LHCN-M2 (cell line): ENCODE data around the gene NT5DC3. TPM values are rescaled to one million over a fixed set of nuclear protein-coding genes. Genes with fewer than 3 reads are reported as not detected.

Source experiments
- DNase-seq: peaks from one replicate; pipeline ENCODE4 v3.0.0-alpha.2; 2012; ENCODE audit warnings: low read depth
- total RNA-seq: library from RNA; depleted of rRNA; stranded (reverse); fragments of >200 nt; gene quantifications from 2 replicates; pipeline ENCODE4 v1.2.3, GENCODE V29; 2014

NT5DC3 gene
- total RNA-seq, 1 experiment from 2014 or later = 15.6 TPM

- peak; percentile 35 for DNase-seq
These were observed 7.8 kb downstream of the NT5DC3 start for GRCh38 chr12:103833095-103833775.

- no peak for DNase-seq
These were observed 8.7 kb downstream of the NT5DC3 start for GRCh38 chr12:103832048-103832997.

- no peak for DNase-seq
These were observed 10.2 kb downstream of the NT5DC3 start for GRCh38 chr12:103830730-103831320.

DNA sequence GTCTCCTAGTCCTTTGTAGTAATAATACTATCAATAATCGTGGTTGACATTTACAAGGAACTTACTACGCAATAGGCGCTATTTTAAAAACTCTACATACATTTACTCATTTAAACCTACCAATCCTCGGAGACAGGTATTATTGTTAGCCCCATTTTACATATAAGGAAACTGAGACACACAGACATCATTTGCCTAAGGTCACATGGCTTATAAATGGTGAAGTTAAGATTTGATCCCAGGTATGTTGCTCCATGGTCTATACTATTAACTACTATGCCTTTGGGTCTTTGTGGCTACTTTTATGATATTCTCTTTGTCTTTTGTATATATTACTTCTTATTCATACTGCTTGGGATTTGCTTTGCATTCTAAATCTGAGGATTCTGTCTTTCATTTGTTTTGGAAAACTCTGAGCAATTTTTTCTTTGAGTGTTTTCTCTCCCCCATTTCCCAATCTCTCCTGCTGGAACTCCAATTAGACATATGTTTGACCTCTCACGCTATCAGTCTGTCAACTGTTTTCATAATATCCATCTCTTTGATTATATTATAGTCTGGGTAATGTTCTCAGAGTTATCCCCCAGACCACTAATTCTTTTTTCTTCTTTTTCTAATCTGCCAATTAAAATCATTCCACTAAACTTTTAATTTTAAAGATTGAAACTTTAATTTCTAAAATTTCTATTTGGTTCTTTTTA is 10.9 kb downstream of the NT5DC3 start:
- DNase-seq = no peak

GRCh38 chr12:103829092-103829491 is 11.9 kb downstream of the NT5DC3 start:
- no peak for DNase-seq

GRCh38 chr12:103827911-103828391 is 13.1 kb downstream of the NT5DC3 start:
- DNase-seq = peak; percentile 67

- DNase-seq = no peak
These were observed 16.2 kb downstream of the NT5DC3 start for GRCh38 chr12:103824845-103825244.

GRCh38 chr12:103824290-103824689 is 16.7 kb downstream of the NT5DC3 start:
- no peak for DNase-seq

GRCh38 chr12:103823871-103824270 is 17.2 kb downstream of the NT5DC3 start:
- no peak for DNase-seq

- peak; percentile 26 for DNase-seq
These were observed 19.3 kb downstream of the NT5DC3 start for GRCh38 chr12:103821773-103822172.

DNA sequence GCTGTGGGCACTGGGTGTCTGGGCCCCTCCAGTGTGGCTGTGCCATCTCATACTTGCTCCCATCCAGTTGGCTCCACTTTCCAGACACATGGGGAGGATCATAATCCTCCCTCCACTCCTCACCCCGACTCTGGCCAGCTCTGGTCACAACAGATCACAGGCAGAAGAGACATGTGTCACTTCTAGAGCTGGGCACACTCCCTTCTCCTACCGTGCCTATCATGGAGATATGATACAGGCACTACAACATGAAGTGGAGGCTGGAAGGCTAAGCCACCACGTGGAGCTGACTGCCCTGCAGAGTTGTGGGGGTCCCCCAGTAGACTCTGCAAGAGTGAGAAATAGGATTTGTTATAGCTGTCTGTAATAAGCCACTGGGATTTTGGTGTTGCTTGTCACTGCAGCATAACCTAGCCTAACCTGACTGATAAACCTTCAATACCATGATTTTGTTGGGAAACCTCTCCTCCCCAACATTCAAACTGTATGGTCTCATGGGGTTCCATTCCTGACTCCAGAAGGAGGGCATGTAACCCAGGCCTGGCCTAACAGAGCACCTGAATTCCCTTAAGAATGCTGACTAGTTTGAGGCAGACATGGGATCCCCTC is 20.0 kb downstream of the NT5DC3 start:
- no peak for DNase-seq

DNA sequence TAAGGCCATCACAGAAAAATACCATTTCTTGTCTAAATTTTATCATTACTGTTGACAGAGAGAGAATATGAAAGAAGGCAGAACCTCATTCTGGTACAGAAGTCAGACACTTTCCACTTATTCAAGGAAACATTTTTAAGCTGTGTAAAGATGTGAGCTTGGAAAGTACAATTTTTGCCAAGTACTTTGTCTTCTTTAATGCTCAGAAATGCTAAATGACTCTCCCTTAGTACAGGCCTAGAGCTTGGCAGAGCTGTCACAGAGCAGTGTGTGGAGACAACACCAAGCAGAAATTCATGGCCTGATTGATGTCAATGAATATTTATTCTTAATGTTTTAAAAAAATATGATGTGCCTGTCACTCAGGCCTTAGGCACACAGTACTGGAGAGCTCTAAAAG is 20.7 kb downstream of the NT5DC3 start:
- no peak for DNase-seq

DNA sequence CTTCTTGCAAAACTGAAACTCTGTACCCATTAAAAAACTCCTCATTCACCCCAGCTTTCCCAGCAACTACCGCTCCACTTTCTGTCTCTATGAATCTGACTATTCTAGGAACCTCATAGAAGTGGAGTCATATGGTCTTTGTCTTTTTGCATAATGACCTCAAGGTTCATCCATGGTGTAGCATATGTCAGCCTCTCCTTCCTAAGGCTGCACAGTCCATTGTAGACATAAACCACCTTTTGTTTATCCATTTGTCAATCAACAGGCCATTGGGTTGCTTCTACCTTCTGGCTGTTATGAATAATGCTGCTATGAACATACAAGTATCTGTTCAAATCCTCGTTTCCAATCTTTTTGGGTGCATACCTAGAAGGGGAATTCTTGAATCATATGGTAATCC is 21.1 kb downstream of the NT5DC3 start:
- DNase-seq = no peak

DNA sequence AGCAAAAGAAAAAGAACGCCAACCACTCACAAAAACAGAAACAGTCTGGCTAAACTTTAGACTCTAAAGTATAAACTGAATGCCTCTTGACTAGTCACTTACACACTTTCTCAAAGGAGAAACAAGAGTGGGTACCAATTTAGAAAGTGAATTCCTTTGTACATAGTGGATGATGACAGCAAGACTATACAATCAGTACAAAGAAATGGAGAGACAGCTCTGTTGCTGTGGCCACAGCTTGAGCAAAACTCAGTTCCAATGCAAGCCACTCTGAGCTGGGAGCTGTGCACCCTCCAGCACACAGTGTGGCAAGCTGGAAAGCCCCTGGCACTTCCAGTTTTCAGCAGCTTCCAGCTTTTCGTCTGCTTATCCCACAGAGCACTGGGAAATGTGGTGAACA is 21.7 kb downstream of the NT5DC3 start:
- DNase-seq = no peak

- DNase-seq = no peak
These were observed 23.2 kb downstream of the NT5DC3 start for GRCh38 chr12:103817791-103818190.

DNA sequence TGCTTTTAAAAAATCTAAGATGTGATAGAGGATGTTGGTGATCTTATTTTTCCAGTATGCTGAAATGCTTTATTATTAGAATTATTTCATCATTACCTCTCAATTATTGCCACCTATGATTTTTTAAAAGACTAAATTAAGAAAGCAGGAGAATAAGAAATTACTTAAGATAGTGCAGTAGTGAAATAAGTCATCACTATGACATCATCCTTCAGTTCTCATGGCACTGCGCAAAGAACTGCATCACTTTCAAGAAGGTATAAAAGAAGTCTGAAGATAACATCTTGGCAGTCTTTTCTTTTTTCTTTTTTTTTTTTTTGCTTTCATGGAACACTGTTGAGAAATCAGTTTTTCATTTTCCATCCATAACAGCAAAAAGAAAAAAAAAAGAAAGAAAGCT is 24.4 kb downstream of the NT5DC3 start:
- DNase-seq = no peak

DNA sequence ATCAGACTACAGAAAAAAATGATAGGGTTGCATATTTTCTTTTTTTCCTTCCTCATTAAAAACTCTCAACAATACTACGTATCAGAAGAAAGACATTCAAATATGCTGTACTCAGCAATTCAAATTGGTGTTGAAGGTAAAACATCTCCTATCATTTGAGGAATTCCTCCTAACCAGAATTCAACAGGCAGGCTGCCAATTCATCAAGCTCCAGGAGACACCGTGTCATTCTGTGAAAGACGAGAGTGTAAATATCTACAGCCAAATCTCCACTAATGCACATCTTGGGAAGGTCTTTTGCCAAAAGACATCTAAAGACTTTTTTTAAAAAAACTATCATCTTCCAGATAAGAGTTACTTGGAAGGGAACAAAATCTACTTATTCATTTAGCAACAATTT is 26.6 kb downstream of the NT5DC3 start:
- DNase-seq = no peak

GRCh38 chr12:103813949-103814348 is 27.1 kb downstream of the NT5DC3 start:
- DNase-seq = no peak

GRCh38 chr12:103813426-103813825 is 27.6 kb downstream of the NT5DC3 start:
- no peak for DNase-seq

DNA sequence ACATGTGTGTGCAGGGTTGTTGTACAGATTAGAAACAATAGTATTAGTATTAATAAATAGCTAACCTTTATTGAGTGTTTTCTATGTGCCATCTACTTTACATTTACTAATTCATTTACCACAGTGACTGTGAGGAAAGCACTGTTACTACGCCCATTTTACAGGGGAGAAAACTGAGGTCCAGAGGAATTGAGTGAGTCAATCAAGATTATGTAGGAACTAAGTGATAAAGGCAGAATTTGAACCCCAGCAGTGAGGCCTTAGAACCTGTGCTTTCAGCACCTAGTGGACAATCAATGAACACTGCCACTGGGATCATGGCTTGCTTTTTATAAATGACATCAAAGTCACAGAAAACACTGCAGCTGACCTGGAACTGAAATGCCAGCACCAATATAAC is 28.2 kb downstream of the NT5DC3 start:
- DNase-seq = no peak

- no peak for DNase-seq
These were observed 29.2 kb downstream of the NT5DC3 start for GRCh38 chr12:103811791-103812190.
